ENCODE data around the gene UROC1.

DNA sequence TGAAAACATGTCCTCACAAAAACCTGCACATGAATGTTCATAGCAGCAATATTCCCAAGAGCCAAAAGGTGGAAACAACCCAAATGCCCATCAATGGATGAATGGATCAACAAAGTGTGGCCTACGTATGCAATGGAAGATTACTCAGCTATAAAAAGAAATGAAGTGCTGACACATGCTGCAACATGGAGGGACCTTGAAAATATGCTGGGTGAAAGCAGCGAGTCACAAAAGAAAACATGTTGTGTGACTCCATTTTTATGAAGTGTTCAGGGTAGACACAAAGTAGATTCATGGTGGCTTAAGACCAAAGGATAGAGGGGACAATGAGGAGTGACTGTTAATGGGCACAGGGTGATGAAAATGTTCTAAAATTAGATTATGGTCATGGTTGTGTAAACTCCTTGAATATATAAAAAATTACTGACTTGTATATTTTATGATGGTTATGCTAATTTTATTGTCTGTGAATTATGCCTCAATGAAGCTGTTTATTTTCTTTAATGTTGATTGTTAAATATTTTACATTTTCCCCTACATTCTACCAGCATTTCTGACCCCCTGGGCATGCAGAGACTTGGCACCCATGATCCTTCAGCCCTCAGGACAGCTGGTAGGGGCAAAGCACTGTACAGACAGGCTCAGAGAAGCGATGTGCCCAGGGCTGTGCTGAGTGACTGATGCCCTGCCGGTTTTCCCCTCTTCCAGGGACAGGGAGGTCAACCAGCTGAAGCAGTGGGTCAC is 85.0 kb downstream of the UROC1 start:
- TF ChIP-seq, protein P1, sequence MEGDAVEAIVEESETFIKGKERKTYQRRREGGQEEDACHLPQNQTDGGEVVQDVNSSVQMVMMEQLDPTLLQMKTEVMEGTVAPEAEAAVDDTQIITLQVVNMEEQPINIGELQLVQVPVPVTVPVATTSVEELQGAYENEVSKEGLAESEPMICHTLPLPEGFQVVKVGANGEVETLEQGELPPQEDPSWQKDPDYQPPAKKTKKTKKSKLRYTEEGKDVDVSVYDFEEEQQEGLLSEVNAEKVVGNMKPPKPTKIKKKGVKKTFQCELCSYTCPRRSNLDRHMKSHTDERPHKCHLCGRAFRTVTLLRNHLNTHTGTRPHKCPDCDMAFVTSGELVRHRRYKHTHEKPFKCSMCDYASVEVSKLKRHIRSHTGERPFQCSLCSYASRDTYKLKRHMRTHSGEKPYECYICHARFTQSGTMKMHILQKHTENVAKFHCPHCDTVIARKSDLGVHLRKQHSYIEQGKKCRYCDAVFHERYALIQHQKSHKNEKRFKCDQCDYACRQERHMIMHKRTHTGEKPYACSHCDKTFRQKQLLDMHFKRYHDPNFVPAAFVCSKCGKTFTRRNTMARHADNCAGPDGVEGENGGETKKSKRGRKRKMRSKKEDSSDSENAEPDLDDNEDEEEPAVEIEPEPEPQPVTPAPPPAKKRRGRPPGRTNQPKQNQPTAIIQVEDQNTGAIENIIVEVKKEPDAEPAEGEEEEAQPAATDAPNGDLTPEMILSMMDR (IDR thresholded peaks at IDR 0.05): no peak
- no peak for TF ChIP-seq POLR2A (IDR thresholded peaks at IDR 0.05)
- TF ChIP-seq EP300 (IDR thresholded peaks at IDR 0.05): no peak
